Activated CD8-positive, alpha-beta T cell treated with anti-CD3 and anti-CD28 coated beads, Interleukin-2, amount 10 ng/mL, durations not matched to agents 7 days and 5 days (primary cell): ENCODE data around the gene G2E3. TPM values are rescaled to one million over a fixed set of nuclear protein-coding genes. Genes with fewer than 3 reads are reported as not detected.
A peak's percentile ranks its signal among the peaks of the same experiment; 100 is the strongest.
"Not testable (repeated sequence)": the region's sequence is repeated elsewhere in the genome, so short reads cannot be mapped to it uniquely, and the experiment has no call there.

ENCODE experiments used
- ATAC-seq: fragments of 150-1000 bp; cut with Tn5 transposase; one replicate; pipeline ENCODE4 v1.10.0; 2021; ENCODE audit warnings: moderate library complexity
- CTCF ChIA-PET: fragments of 350-600 bp; sonication (Branson Sonifier 250); formaldehyde crosslinking; loops from one replicate; lab custom pipeline; 2021; ENCODE audit warnings: antibody characterized with exemption; lab: Charles Lee
- POLR2A ChIA-PET: fragments of 350-600 bp; sonication (Branson Sonifier 250); formaldehyde crosslinking; loops from one replicate; lab custom pipeline; 2021; ENCODE audit warnings: antibody characterized with exemption; lab: Charles Lee
- DNase-seq: peaks from one replicate; pipeline ENCODE4 v3.0.0-alpha.2; 2020
- H3K27ac Mint-ChIP-seq: one replicate; pipeline ENCODE4 v1.8.0; 2021; ENCODE audit warnings: mild to moderate bottlenecking, mixed read lengths
- H3K27me3 Mint-ChIP-seq: one replicate; pipeline ENCODE4 v1.8.0; 2021; ENCODE audit warnings: low read depth, mixed read lengths
- H3K36me3 Mint-ChIP-seq: one replicate; pipeline ENCODE4 v1.8.0; 2021; ENCODE audit warnings: low read depth, mixed read lengths
- H3K4me1 Mint-ChIP-seq: one replicate; pipeline ENCODE4 v1.8.0; 2021; ENCODE audit warnings: low read depth, mixed read lengths
- H3K4me3 Mint-ChIP-seq: one replicate; pipeline ENCODE4 v1.8.0; 2021; ENCODE audit warnings: mild to moderate bottlenecking, mixed read lengths
- H3K9me3 Mint-ChIP-seq: one replicate; pipeline ENCODE4 v1.8.0; 2022; ENCODE audit warnings: mixed read lengths; ENCODE audit not compliant: insufficient read depth
- total RNA-seq, 2 experiments: library from RNA; stranded (reverse); gene quantifications; one replicate each; pipeline ENCODE4 v1.2.3, GENCODE V29; 2021

The G2E3 gene
- total RNA-seq, 2 experiments from 2014 or later = 38.9 to 46.6 TPM

GRCh38 chr14:30630248-30630647 lies 71.3 kb downstream of the G2E3 start:
- Mint-ChIP-seq H3K4me1 (peaks cover 3% of the 10 kb centered on the region), H3K27ac (no peak overlapping the region), H3K36me3 (peaks cover 34% of the 10 kb centered on the region), H3K27me3 (no peaks in the 10 kb centered on the region), H3K9me3 (no peaks in the 10 kb centered on the region), H3K4me3 (no peak overlapping the region)
- DNase-seq = no peak
- ChIA-PET POLR2A (interaction anchor here (1.3 kb wide), 1 partner anchor 8 kb away, joined by 3 read pairs; the partner anchor contains the start of gene SCFD1), CTCF (no interaction called here)
- ATAC-seq = no peak

- POLR2A ChIA-PET = no interaction called here
- ATAC-seq (no peak), DNase-seq (no peak)
- Mint-ChIP-seq H3K9me3 (no peaks in the 10 kb centered on the region), H3K4me3 (no peak overlapping the region), H3K36me3 (peaks cover 46% of the 10 kb centered on the region), H3K4me1 (peaks cover 1% of the 10 kb centered on the region), H3K27me3 (no peaks in the 10 kb centered on the region), H3K27ac (no peak overlapping the region)
- CTCF ChIA-PET = interaction anchor here (1.3 kb wide), 1 partner anchor 10 kb away, joined by 5 read pairs; the partner anchor contains the start of gene SCFD1
Observed at GRCh38 chr14:30632730-30633129, 73.8 kb downstream of the G2E3 start.

- no peak overlapping the region for H3K27ac Mint-ChIP-seq
- POLR2A ChIA-PET = no interaction called here
- no peak for ATAC-seq
- no peaks in the 10 kb centered on the region for H3K27me3 Mint-ChIP-seq
- H3K36me3 Mint-ChIP-seq = peaks cover 47% of the 10 kb centered on the region
- CTCF ChIA-PET = interaction anchor here (1.6 kb wide), 1 partner anchor 16 kb away, joined by 3 read pairs; no protein-coding TSS in a partner anchor
- H3K4me1 Mint-ChIP-seq = no peaks in the 10 kb centered on the region
- no peak overlapping the region for H3K4me3 Mint-ChIP-seq
- no peak for DNase-seq
- H3K9me3 Mint-ChIP-seq = no peaks in the 10 kb centered on the region
Observed at GRCh38 chr14:30638926-30639325, 80.0 kb downstream of the G2E3 start.

- DNase-seq (no peak), ATAC-seq (no peak)
- Mint-ChIP-seq H3K27ac (no peak overlapping the region), H3K36me3 (peaks cover 54% of the 10 kb centered on the region), H3K4me1 (no peaks in the 10 kb centered on the region), H3K9me3 (no peaks in the 10 kb centered on the region), H3K27me3 (no peaks in the 10 kb centered on the region), H3K4me3 (no peak overlapping the region)
- ChIA-PET POLR2A (interaction anchor here (1.0 kb wide), 1 partner anchor 83 kb away, joined by 3 read pairs; the partner anchor contains the start of gene G2E3), CTCF (no interaction called here)
Observed at GRCh38 chr14:30641207-30641606, 82.2 kb downstream of the G2E3 start.

- H3K4me1 Mint-ChIP-seq, H3K27me3 Mint-ChIP-seq, H3K9me3 Mint-ChIP-seq, ATAC-seq, H3K4me3 Mint-ChIP-seq, DNase-seq, H3K27ac Mint-ChIP-seq, CTCF ChIA-PET: not testable (repeated sequence)
- H3K36me3 Mint-ChIP-seq = peaks cover 51% of the 10 kb centered on the region
- POLR2A ChIA-PET = interaction anchor here (1.9 kb wide), 1 partner anchor 23 kb away, joined by 9 read pairs; the partner anchor contains the start of gene SCFD1
Observed at GRCh38 chr14:30644462-30644861, 85.5 kb downstream of the G2E3 start.

- H3K27ac Mint-ChIP-seq = no peak overlapping the region
- DNase-seq (no peak), ATAC-seq (no peak)
- ChIA-PET POLR2A (interaction anchor here (1.9 kb wide), 1 partner anchor 24 kb away, joined by 9 read pairs; the partner anchor contains the start of gene SCFD1), CTCF (interaction anchor here (1.3 kb wide), 1 partner anchor 10 kb away, joined by 3 read pairs; no protein-coding TSS in a partner anchor)
- no peaks in the 10 kb centered on the region for H3K9me3 Mint-ChIP-seq
- H3K4me3 Mint-ChIP-seq = no peak overlapping the region
- no peaks in the 10 kb centered on the region for H3K27me3 Mint-ChIP-seq
- no peaks in the 10 kb centered on the region for H3K4me1 Mint-ChIP-seq
- H3K36me3 Mint-ChIP-seq = peaks cover 44% of the 10 kb centered on the region
Observed at GRCh38 chr14:30645600-30645999, 86.6 kb downstream of the G2E3 start.

GRCh38 chr14:30648471-30648870 lies 89.5 kb downstream of the G2E3 start:
- Mint-ChIP-seq H3K36me3 (peaks cover 49% of the 10 kb centered on the region), H3K27me3 (no peaks in the 10 kb centered on the region)
- CTCF ChIA-PET = interaction anchor here (0.9 to 1.6 kb wide), 4 partner anchors 9 to 34 kb away, joined by 3 read pairs; no protein-coding TSS in a partner anchor

GRCh38 chr14:30651937-30652336 lies 93.0 kb downstream of the G2E3 start:
- CTCF ChIA-PET = interaction anchor here (1.0 kb wide), 1 partner anchor 13 kb away, joined by 3 read pairs; no protein-coding TSS in a partner anchor
- H3K9me3 Mint-ChIP-seq = no peaks in the 10 kb centered on the region
- H3K36me3 Mint-ChIP-seq = peaks cover 26% of the 10 kb centered on the region
- POLR2A ChIA-PET = no interaction called here
- DNase-seq (no peak), ATAC-seq (no peak)
- no peak overlapping the region for H3K4me3 Mint-ChIP-seq
- no peak overlapping the region for H3K27ac Mint-ChIP-seq
- H3K4me1 Mint-ChIP-seq = no peaks in the 10 kb centered on the region
- H3K27me3 Mint-ChIP-seq = no peaks in the 10 kb centered on the region

More at GRCh38 chr14:30648471-30648870, 89.5 kb downstream of the G2E3 start:
- Mint-ChIP-seq H3K9me3 (no peaks in the 10 kb centered on the region), H3K4me1 (no peaks in the 10 kb centered on the region), H3K4me3 (no peak overlapping the region), H3K27ac (no peak overlapping the region)
- ATAC-seq = no peak
- no peak for DNase-seq
- POLR2A ChIA-PET = no interaction called here

GRCh38 chr14:30655124-30655523 lies 96.2 kb downstream of the G2E3 start:
- DNase-seq (no peak), ATAC-seq (no peak)
- ChIA-PET CTCF (interaction anchor here (0.7 to 0.9 kb wide), 3 partner anchors 10 to 159 kb away, joined by 3 read pairs; no protein-coding TSS in a partner anchor), POLR2A (no interaction called here)
- Mint-ChIP-seq H3K4me1 (no peaks in the 10 kb centered on the region), H3K36me3 (peaks cover 25% of the 10 kb centered on the region), H3K9me3 (no peaks in the 10 kb centered on the region), H3K4me3 (no peak overlapping the region), H3K27ac (no peak overlapping the region), H3K27me3 (no peaks in the 10 kb centered on the region)

- POLR2A ChIA-PET = no interaction called here
- Mint-ChIP-seq H3K27me3 (no peaks in the 10 kb centered on the region), H3K27ac (no peak overlapping the region), H3K4me1 (no peaks in the 10 kb centered on the region), H3K36me3 (peaks cover 30% of the 10 kb centered on the region), H3K9me3 (no peaks in the 10 kb centered on the region), H3K4me3 (no peak overlapping the region)
- ATAC-seq = no peak
- CTCF ChIA-PET = interaction anchor here (0.7 to 1.2 kb wide), 3 partner anchors 10 to 243 kb away, joined by 3 to 4 read pairs (median 3); no protein-coding TSS in a partner anchor
- DNase-seq = no peak
Observed at GRCh38 chr14:30655658-30656057, 96.7 kb downstream of the G2E3 start.

GRCh38 chr14:30656190-30656632 lies 97.3 kb downstream of the G2E3 start:
- CTCF ChIA-PET = interaction anchor here (0.7 to 1.2 kb wide), 12 partner anchors 16 to 765 kb away, joined by 3 to 5 read pairs (median 3); partner anchors contain the start of gene SCFD1
- no peaks in the 10 kb centered on the region for H3K4me1 Mint-ChIP-seq
- POLR2A ChIA-PET = no interaction called here
- no peaks in the 10 kb centered on the region for H3K27me3 Mint-ChIP-seq
- peak; percentile 44 for ATAC-seq
- peaks cover 33% of the 10 kb centered on the region for H3K36me3 Mint-ChIP-seq
- DNase-seq = peak; percentile 39
- H3K9me3 Mint-ChIP-seq = no peaks in the 10 kb centered on the region
- no peak overlapping the region for H3K27ac Mint-ChIP-seq
- no peak overlapping the region for H3K4me3 Mint-ChIP-seq

- ATAC-seq (no peak), DNase-seq (no peak)
- Mint-ChIP-seq H3K9me3 (no peaks in the 10 kb centered on the region), H3K4me3 (no peak overlapping the region), H3K27me3 (no peaks in the 10 kb centered on the region), H3K27ac (no peak overlapping the region), H3K4me1 (no peaks in the 10 kb centered on the region), H3K36me3 (peaks cover 26% of the 10 kb centered on the region)
- ChIA-PET POLR2A (no interaction called here), CTCF (interaction anchor here (0.8 to 1.9 kb wide), 11 partner anchors 15 to 258 kb away, joined by 3 to 8 read pairs (median 4); partner anchors contain the start of gene SCFD1)
Observed at GRCh38 chr14:30657050-30657449, 98.1 kb downstream of the G2E3 start.
